Mesothelial cell of epicardium (in vitro differentiated cells): ENCODE data around the gene ZNF638. TPM values are rescaled to one million over a fixed set of nuclear protein-coding genes. Genes with fewer than 3 reads are reported as not detected.

Experiments
- DNase-seq, 2 experiments: peaks; one replicate each; pipeline ENCODE4 v3.0.0; 2021; ENCODE audit warnings: low spot score in 2 of 2; ENCODE audit not compliant: unreplicated experiment in 2 of 2
- H3K27ac Mint-ChIP-seq: 2 replicates; pipeline ENCODE4 v1.8.0; 2021; ENCODE audit warnings: mixed read lengths
- H3K27me3 Mint-ChIP-seq: 2 replicates; pipeline ENCODE4 v1.8.0; 2021; ENCODE audit warnings: low read depth, mixed read lengths
- H3K36me3 Mint-ChIP-seq: 2 replicates; pipeline ENCODE4 v1.8.0; 2021; ENCODE audit warnings: mixed read lengths
- H3K4me1 Mint-ChIP-seq: 2 replicates; pipeline ENCODE4 v1.8.0; 2021; ENCODE audit warnings: mixed read lengths
- H3K4me3 Mint-ChIP-seq: 2 replicates; pipeline ENCODE4 v1.8.0; 2021; ENCODE audit warnings: mild to moderate bottlenecking, moderate library complexity, mixed read lengths
- H3K9me3 Mint-ChIP-seq: 2 replicates; pipeline ENCODE4 v1.8.0; 2021; ENCODE audit warnings: mixed read lengths
- total RNA-seq: library from RNA; stranded (reverse); gene quantifications from 3 replicates; pipeline ENCODE4 v1.2.1, GENCODE V29; 2021
- TF ChIP-seq, protein P1 (sequence below): fragments of 200-600 bp; sonication (generic); IDR thresholded peaks from one replicate; pipeline ENCODE4 v1.5.0; 2021; ENCODE audit warnings: antibody characterized with exemption; ENCODE audit not compliant: unreplicated experiment

The ZNF638 gene
- total RNA-seq, 1 donor from 2014 or later = 208 TPM

DNA sequence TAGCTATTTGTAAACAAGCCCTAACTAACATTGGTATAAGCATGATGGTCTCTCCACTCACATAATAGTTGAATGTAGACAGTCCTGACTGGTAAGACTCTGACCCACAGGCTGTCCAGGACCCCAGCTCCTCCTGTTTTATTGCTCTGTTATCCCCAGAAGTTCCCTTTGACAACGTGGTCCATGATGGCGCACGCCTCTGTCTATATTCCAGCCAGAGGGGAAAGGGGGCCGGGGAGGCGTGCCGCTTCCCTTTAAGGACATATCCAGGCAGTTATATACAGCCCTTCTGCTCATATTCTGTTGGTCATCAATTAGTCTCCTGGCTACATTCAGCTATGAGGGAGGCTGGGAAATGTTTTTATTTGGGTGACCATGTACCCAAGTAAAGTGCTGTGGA lies 128.5 kb downstream of the ZNF638 start:
- Mint-ChIP-seq H3K4me1 (peaks cover 17% of the 10 kb centered on the region), H3K27me3 (peaks cover 24% of the 10 kb centered on the region), H3K4me3 (no peak overlapping the region), H3K27ac (no peak overlapping the region), H3K36me3 (no peaks in the 10 kb centered on the region), H3K9me3 (no peaks in the 10 kb centered on the region)
- TF ChIP-seq, protein P1, sequence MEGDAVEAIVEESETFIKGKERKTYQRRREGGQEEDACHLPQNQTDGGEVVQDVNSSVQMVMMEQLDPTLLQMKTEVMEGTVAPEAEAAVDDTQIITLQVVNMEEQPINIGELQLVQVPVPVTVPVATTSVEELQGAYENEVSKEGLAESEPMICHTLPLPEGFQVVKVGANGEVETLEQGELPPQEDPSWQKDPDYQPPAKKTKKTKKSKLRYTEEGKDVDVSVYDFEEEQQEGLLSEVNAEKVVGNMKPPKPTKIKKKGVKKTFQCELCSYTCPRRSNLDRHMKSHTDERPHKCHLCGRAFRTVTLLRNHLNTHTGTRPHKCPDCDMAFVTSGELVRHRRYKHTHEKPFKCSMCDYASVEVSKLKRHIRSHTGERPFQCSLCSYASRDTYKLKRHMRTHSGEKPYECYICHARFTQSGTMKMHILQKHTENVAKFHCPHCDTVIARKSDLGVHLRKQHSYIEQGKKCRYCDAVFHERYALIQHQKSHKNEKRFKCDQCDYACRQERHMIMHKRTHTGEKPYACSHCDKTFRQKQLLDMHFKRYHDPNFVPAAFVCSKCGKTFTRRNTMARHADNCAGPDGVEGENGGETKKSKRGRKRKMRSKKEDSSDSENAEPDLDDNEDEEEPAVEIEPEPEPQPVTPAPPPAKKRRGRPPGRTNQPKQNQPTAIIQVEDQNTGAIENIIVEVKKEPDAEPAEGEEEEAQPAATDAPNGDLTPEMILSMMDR = no peak
- DNase-seq = peak in 1 of 2 experiments; percentile 20

DNA sequence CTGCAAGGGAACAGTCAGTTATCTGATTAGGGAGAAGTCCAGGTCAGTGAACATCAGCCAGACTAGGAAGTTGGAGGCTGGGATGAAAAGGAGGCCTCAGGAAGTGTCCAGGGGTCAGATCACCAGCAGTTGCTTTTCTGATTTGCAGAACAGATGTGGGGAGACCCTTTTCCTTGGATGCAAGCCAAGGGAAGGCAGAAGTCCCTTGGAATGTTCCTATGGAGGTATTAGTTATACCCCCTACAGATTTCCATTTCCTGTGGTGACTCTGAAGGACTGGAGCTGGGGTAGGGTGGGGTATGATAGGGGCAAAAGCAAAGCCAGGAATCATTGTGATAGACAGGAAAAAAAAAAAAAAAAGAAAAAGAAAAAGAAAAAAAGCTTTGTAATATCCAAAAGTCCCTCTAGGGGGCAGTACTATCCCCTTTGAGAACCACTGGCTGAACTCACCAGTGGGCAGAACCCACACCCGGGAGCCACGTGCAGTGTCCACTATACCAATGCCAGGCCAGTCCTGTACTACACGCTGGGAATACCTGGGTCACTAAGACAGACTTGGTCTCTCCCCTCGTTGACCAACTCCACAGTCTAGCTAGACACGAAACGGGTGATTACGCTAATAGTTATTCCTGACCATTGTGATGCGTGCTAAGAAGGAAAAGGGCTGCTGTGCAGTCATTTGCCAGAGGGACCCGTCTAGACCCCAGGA lies 129.2 kb downstream of the ZNF638 start:
- Mint-ChIP-seq H3K9me3 (no peaks in the 10 kb centered on the region), H3K4me3 (no peak overlapping the region), H3K27ac (no peak overlapping the region), H3K27me3 (peaks cover 18% of the 10 kb centered on the region), H3K4me1 (peaks cover 11% of the 10 kb centered on the region), H3K36me3 (no peaks in the 10 kb centered on the region)
- DNase-seq = peak in 1 of 2 experiments; percentile 7
- TF ChIP-seq, protein P1 = peak; percentile 58

DNA sequence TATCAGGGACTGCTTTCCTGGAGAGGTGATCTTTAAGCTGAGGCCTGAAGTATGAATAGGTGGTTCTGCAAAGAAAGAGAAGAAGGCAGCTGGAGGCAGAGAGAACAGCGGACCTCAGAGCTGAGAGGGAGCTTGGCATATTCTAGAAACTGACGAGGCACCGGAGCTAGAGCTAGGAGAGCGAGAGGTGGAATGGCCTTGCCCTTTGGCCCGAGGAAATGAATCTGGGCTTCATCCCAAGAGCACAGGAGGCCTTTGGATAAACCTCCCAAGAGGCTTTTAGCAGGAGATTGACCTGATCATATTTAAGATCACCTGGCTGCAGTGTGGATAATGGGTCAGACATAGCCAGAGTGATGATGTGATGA lies 129.7 kb downstream of the ZNF638 start:
- no peak overlapping the region for H3K27ac Mint-ChIP-seq
- DNase-seq = peak in 1 of 2 experiments; percentile 25
- H3K36me3 Mint-ChIP-seq = no peaks in the 10 kb centered on the region
- H3K4me3 Mint-ChIP-seq = no peak overlapping the region
- H3K9me3 Mint-ChIP-seq = no peaks in the 10 kb centered on the region
- peaks cover 6% of the 10 kb centered on the region for H3K4me1 Mint-ChIP-seq
- TF ChIP-seq, protein P1 = no peak
- peaks cover 14% of the 10 kb centered on the region for H3K27me3 Mint-ChIP-seq

DNA sequence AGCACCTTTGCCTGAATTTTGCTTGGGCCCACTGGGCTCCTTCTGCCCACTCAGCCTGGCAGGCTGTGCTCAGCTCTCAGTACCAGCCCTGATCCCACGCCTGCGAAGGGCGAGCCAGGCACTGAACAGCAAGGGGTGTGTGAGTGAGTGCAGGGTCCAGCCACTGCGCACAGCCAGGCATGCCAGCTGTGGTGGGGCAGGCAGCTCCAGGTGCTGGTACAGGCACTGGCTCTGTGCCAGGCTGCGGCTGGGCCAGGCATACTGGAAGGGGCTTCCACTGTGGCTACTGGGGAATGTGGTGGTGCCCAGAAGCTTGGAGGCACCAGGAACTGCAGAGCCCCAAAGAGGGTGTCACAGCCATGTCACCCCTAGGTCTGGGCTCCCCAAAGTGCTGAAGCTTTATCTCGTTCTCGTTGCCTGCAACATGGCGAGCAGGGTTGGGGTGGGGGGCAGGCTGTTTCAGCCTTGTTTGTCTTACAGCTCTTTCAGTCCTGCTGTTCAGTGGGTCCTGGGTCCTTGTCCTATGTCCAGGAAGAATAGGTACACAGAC lies 130.5 kb downstream of the ZNF638 start:
- H3K27me3 Mint-ChIP-seq = peaks cover 18% of the 10 kb centered on the region
- H3K4me3 Mint-ChIP-seq = no peak overlapping the region
- H3K27ac Mint-ChIP-seq = no peak overlapping the region
- H3K9me3 Mint-ChIP-seq = no peaks in the 10 kb centered on the region
- TF ChIP-seq, protein P1 = no peak
- DNase-seq = peak in 1 of 2 experiments; percentile 27
- H3K4me1 Mint-ChIP-seq = peaks cover 4% of the 10 kb centered on the region
- H3K36me3 Mint-ChIP-seq = no peaks in the 10 kb centered on the region

DNA sequence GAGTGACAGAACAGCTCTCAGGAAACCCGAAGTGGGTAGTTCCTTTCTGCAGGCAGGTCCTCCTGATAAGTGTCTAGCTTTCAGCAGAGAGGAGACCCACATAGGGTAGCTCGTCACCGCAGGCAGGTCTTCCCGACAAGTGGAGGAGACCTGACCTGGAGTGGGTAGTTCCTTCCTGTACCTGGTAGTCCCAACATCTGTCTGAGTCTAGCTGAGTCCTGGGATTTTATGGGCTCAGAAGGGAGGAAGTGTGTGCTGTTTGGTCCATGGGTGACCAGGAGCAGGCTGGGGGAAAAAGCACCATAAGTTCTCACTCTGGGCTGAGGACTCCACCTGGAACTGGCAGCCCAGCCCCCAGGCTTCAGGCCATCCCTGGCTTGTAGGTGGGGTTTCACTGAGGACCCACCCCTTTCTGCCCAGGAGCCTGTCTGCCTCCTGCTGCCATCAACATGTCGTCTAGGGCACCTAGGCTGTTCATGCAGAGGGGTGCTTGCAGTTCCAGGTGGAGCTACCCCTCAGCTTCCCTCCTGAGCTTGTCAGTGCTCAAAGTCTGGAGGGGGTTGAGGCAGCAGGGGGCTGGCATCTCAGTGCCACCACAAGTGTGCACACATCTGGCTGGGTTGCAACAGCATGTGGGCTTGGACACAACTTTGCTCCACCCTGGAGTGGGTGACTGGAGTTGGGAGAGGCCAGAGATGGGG lies 131.2 kb downstream of the ZNF638 start:
- Mint-ChIP-seq H3K9me3 (no peaks in the 10 kb centered on the region), H3K27ac (no peak overlapping the region), H3K4me3 (no peak overlapping the region), H3K4me1 (peaks cover 4% of the 10 kb centered on the region), H3K27me3 (peaks cover 24% of the 10 kb centered on the region), H3K36me3 (no peaks in the 10 kb centered on the region)
- peak in 1 of 2 experiments; percentile 26 for DNase-seq
- TF ChIP-seq, protein P1 = no peak
